CD4-positive, CD25-positive, alpha-beta regulatory T cell (primary cell): Measurements from ENCODE around the gene CARNS1. TPM values are rescaled to one million over a fixed set of nuclear protein-coding genes. Genes with fewer than 3 reads are reported as not detected.
"Not testable (repeated sequence)": the region's sequence is repeated elsewhere in the genome, so short reads cannot be mapped to it uniquely, and the experiment has no call there.

Experiments
- ATAC-seq, 2 donors: fragments of 150-1000 bp; cut with Tn5 transposase; one replicate each; pipeline ENCODE4 v1.10.0; 2021; ENCODE audit warnings: low read depth in 2 of 2, moderate number of reproducible peaks in 2 of 2, moderate library complexity in 1 of 2
- DNase-seq, 3 donors: peaks; one replicate each; pipeline versions ENCODE4 v3.0.0 to v3.0.0-alpha.2; 2012 to 2022; ENCODE audit warnings: mixed read lengths in 1 of 3
- H3K27ac ChIP-seq: one replicate; pipeline ENCODE4 v1.7.0; 2013; ENCODE audit warnings: mild to moderate bottlenecking, low read length; ENCODE audit not compliant: insufficient read depth, poor library complexity, severe bottlenecking
- H3K27me3 ChIP-seq: one replicate; pipeline ENCODE4 v1.7.0; 2013; ENCODE audit warnings: low read length; ENCODE audit not compliant: control insufficient read depth, insufficient read depth
- H3K36me3 ChIP-seq: one replicate; pipeline ENCODE4 v1.7.0; 2013; ENCODE audit warnings: mild to moderate bottlenecking, low read length, moderate library complexity; ENCODE audit not compliant: control insufficient read depth, insufficient read depth
- H3K4me1 ChIP-seq: 2 replicates; pipeline ENCODE4 v1.7.0; 2013; ENCODE audit warnings: mild to moderate bottlenecking, low read length; ENCODE audit not compliant: insufficient read depth, control insufficient read depth, poor library complexity, severe bottlenecking
- H3K4me3 ChIP-seq: one replicate; pipeline ENCODE4 v1.7.0; 2013; ENCODE audit warnings: low read depth, mild to moderate bottlenecking, low read length, moderate library complexity
- H3K9me3 ChIP-seq, 2 experiments: 1 replicate in 1 of 2; 2 replicates in 1 of 2; pipeline ENCODE4 v1.7.0; 2013; ENCODE audit warnings: low read length in 2 of 2, mild to moderate bottlenecking in 1 of 2, moderate library complexity in 1 of 2; ENCODE audit not compliant: control insufficient read depth in 2 of 2
- H3K27ac Mint-ChIP-seq, 3 donors: one replicate each; pipeline ENCODE4 v1.8.0; 2020 to 2022; ENCODE audit warnings: mild to moderate bottlenecking in 3 of 3, mixed read lengths in 3 of 3, moderate library complexity in 2 of 3
- H3K27me3 Mint-ChIP-seq: one replicate; pipeline ENCODE4 v1.8.0; 2022; ENCODE audit warnings: mild to moderate bottlenecking, mixed read lengths
- H3K36me3 Mint-ChIP-seq: one replicate; pipeline ENCODE4 v1.8.0; 2020; ENCODE audit warnings: mixed read lengths
- H3K4me1 Mint-ChIP-seq, 4 donors: one replicate each; pipeline ENCODE4 v1.8.0; 2020 to 2022; ENCODE audit warnings: mixed read lengths in 4 of 4, mild to moderate bottlenecking in 1 of 4
- H3K4me3 Mint-ChIP-seq, 4 donors: one replicate each; pipeline ENCODE4 v1.8.0; 2020 to 2022; ENCODE audit warnings: mild to moderate bottlenecking in 4 of 4, mixed read lengths in 4 of 4, moderate library complexity in 3 of 4
- H3K9me3 Mint-ChIP-seq, 7 donors: one replicate each; pipeline ENCODE4 v1.8.0; 2020 to 2022; ENCODE audit warnings: mixed read lengths in 7 of 7, mild to moderate bottlenecking in 3 of 7, moderate library complexity in 2 of 7
- polyA plus RNA-seq, 4 donors: library from polyadenylated mRNA; unstranded; fragments of 300-500 nt; fragmentation: Illumina TruSeq; gene quantifications; one replicate each; pipeline ENCODE4 v1.2.3, GENCODE V29; 2021
- total RNA-seq: library from RNA; stranded (reverse); gene quantifications from one replicate; pipeline ENCODE4 v1.2.3, GENCODE V29; 2022

Gene CARNS1
- total and polyA plus RNA-seq, 5 donors from 2014 or later: 0.63 to 7.8 (median 1.3) TPM

GRCh38 chr11:67401495-67402191 lies 13.8 kb upstream of the CARNS1 start, which contains the start of gene PPP1CA:
PPP1CA (minus strand) TSS chr11:67401858; CDS start chr11:67401782, 76 bp downstream.
- peaks cover 0 to 81% (median 29%) of the 10 kb centered on the region in 4 donors for H3K4me1 Mint-ChIP-seq
- H3K27ac Mint-ChIP-seq: peak within 1 kb of the TSS; percentile 84 to 95 (median 92)
- Histone ChIP-seq H3K27ac (peak within 1 kb of the TSS; percentile 87), H3K36me3 (peaks cover 37% of the 10 kb centered on the region), H3K4me1 (peaks cover 86% of the 10 kb centered on the region), H3K4me3 (peak within 1 kb of the TSS; percentile 93), H3K27me3 (no peaks in the 10 kb centered on the region), H3K9me3 (no peaks in the 10 kb centered on the region)
- H3K4me3 Mint-ChIP-seq: peak within 1 kb of the TSS; percentile 94 to 99 (median 97)
- no peaks in the 10 kb centered on the region for H3K9me3 Mint-ChIP-seq
- H3K36me3 Mint-ChIP-seq: peaks cover 12% of the 10 kb centered on the region
- DNase-seq: peak; percentile 86 to 91 (median 91)
- ATAC-seq: peak; percentile 69 to 75
- peaks cover 6% of the 10 kb centered on the region for H3K27me3 Mint-ChIP-seq

DNA sequence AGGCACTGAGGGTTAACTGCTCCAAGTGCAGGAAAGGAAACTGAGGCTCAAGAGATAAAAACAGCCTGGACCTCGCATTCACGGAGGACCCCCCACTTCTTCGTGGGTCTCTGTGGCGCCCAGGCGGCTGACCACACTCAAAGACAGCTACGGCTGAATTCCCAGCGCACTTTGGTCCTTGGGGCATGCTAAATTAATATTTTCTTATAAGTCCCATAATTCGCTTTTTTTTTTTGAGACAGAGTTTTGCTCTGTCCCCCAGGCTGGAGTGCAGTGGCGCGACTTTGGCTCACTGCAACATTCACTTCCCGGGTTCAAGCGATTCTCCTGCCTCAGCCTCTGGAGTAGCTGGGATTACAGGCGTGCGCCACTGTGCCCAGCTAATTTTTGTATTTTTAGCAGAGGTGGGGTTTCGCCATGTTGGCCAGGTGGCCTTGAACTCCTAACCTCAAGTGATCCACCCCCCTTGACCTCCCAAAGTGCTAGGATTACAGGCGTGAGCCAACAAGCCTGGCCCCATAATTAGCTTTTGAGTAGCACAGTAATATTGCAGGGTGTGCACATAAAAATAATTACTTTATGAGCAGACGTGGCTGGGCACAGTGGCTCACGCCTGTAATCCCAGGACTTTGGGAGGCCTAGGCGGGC lies 13.2 kb upstream of the CARNS1 start:
- peaks cover 4 to 80% (median 30%) of the 10 kb centered on the region in 4 donors for H3K4me1 Mint-ChIP-seq
- H3K4me1 ChIP-seq: peaks cover 86% of the 10 kb centered on the region
- DNase-seq, H3K27me3 ChIP-seq, ATAC-seq, H3K9me3 ChIP-seq, H3K27me3 Mint-ChIP-seq, H3K9me3 Mint-ChIP-seq: not testable (repeated sequence)
- peaks cover 41% of the 10 kb centered on the region for H3K36me3 ChIP-seq
- H3K27ac Mint-ChIP-seq: peak overlapping the region; percentile 83 to 95 (median 92)
- H3K4me3 Mint-ChIP-seq: peak overlapping the region; percentile 94 to 99 (median 97)
- peak overlapping the region; percentile 93 for H3K4me3 ChIP-seq
- H3K36me3 Mint-ChIP-seq: peaks cover 17% of the 10 kb centered on the region
- peak overlapping the region; percentile 87 for H3K27ac ChIP-seq

- DNase-seq, H3K9me3 Mint-ChIP-seq, H3K27me3 ChIP-seq, H3K9me3 ChIP-seq, H3K27me3 Mint-ChIP-seq, ATAC-seq: not testable (repeated sequence)
- Histone ChIP-seq H3K27ac (peak overlapping the region; percentile 87), H3K36me3 (peaks cover 33% of the 10 kb centered on the region), H3K4me1 (peaks cover 86% of the 10 kb centered on the region), H3K4me3 (peak overlapping the region; percentile 93)
- peaks cover 12 to 80% (median 33%) of the 10 kb centered on the region in 4 donors for H3K4me1 Mint-ChIP-seq
- H3K27ac Mint-ChIP-seq: peak overlapping the region; percentile 94 to 98 (median 95)
- peak overlapping the region; percentile 97 to 99 (median 98) for H3K4me3 Mint-ChIP-seq
- H3K36me3 Mint-ChIP-seq: peaks cover 19% of the 10 kb centered on the region
These were observed 12.4 kb upstream of the CARNS1 start for GRCh38 chr11:67403085-67403484.

GRCh38 chr11:67404515-67405195 lies 10.8 kb upstream of the CARNS1 start:
- no peak for ATAC-seq
- peaks cover 6% of the 10 kb centered on the region for H3K27me3 Mint-ChIP-seq

GRCh38 chr11:67405196-67405567 lies 10.3 kb upstream of the CARNS1 start:
- peak overlapping the region; percentile 88 to 98 (median 95) for H3K27ac Mint-ChIP-seq
- peaks cover 15 to 80% (median 37%) of the 10 kb centered on the region in 4 donors for H3K4me1 Mint-ChIP-seq
- H3K4me1 ChIP-seq: peaks cover 87% of the 10 kb centered on the region
- peaks cover 22% of the 10 kb centered on the region for H3K36me3 ChIP-seq
- H3K9me3 ChIP-seq: no peaks in the 10 kb centered on the region
- H3K27ac ChIP-seq: peak overlapping the region; percentile 87
- H3K4me3 Mint-ChIP-seq: peak overlapping the region; percentile 97 to 99 (median 98)
- DNase-seq: no peak
- no peaks in the 10 kb centered on the region for H3K27me3 ChIP-seq
- peak overlapping the region; percentile 93 for H3K4me3 ChIP-seq
- H3K9me3 Mint-ChIP-seq: no peaks in the 10 kb centered on the region
- no peak for ATAC-seq
- H3K27me3 Mint-ChIP-seq: peaks cover 6% of the 10 kb centered on the region
- H3K36me3 Mint-ChIP-seq: peaks cover 26% of the 10 kb centered on the region

More at GRCh38 chr11:67404515-67405195, 10.8 kb upstream of the CARNS1 start:
- Mint-ChIP-seq H3K4me1 (peaks cover 15 to 80% (median 37%) of the 10 kb centered on the region in 4 donors), H3K9me3 (no peaks in the 10 kb centered on the region), H3K4me3 (peak overlapping the region; percentile 97 to 99 (median 98)), H3K36me3 (peaks cover 25% of the 10 kb centered on the region), H3K27ac (peak overlapping the region; percentile 95 to 98 (median 97))
- Histone ChIP-seq H3K27ac (peak overlapping the region; percentile 87), H3K9me3 (no peaks in the 10 kb centered on the region), H3K36me3 (peaks cover 21% of the 10 kb centered on the region), H3K4me1 (peaks cover 87% of the 10 kb centered on the region), H3K27me3 (no peaks in the 10 kb centered on the region), H3K4me3 (peak overlapping the region; percentile 93)
- DNase-seq: peak in 1 of 3 donors; percentile 83

- Mint-ChIP-seq H3K36me3 (peaks cover 23% of the 10 kb centered on the region), H3K27me3 (peaks cover 6% of the 10 kb centered on the region), H3K4me1 (peaks cover 15 to 80% (median 37%) of the 10 kb centered on the region in 4 donors), H3K4me3 (peak overlapping the region; percentile 97 to 99 (median 98)), H3K9me3 (no peaks in the 10 kb centered on the region), H3K27ac (peak overlapping the region; percentile 88 to 98 (median 95))
- peak overlapping the region; percentile 87 for H3K27ac ChIP-seq
- DNase-seq (no peak), ATAC-seq (no peak)
- H3K36me3 ChIP-seq: peaks cover 20% of the 10 kb centered on the region
- H3K4me3 ChIP-seq: peak overlapping the region; percentile 93
- no peaks in the 10 kb centered on the region for H3K27me3 ChIP-seq
- peaks cover 87% of the 10 kb centered on the region for H3K4me1 ChIP-seq
- no peaks in the 10 kb centered on the region for H3K9me3 ChIP-seq
These were observed 9.7 kb upstream of the CARNS1 start for GRCh38 chr11:67405688-67406339.

DNA sequence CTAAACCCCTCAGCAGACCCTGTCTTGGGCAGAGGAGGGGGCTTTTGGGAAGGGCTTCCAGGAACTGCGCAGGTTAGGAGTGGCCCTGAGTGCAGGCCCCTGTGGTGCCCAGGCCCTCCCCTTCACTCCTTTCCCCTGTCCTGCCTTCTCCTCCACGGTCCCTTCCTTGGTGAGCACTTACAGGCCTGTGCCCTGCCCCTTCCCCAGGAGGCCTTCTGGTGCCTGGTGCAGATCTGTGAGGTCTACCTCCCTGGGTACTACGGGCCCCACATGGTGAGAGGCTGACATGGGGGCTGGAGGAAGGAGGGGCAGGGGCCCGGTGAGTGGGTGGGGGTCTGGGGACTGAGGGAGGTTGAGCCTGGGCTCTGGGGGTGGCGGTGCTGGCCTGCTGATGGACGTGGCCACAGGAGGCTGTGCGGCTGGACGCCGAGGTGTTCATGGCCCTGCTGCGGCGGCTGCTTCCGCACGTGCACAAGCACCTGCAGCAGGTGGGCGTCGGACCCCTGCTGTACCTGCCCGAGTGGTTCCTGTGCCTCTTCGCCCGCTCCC lies 9.0 kb upstream of the CARNS1 start:
- H3K36me3 Mint-ChIP-seq: peaks cover 23% of the 10 kb centered on the region

More for the DNA sequence above, 9.0 kb upstream of the CARNS1 start:
- Histone ChIP-seq H3K36me3 (peaks cover 20% of the 10 kb centered on the region), H3K9me3 (no peaks in the 10 kb centered on the region), H3K4me3 (peak overlapping the region; percentile 93), H3K27me3 (no peaks in the 10 kb centered on the region), H3K27ac (peak overlapping the region; percentile 87), H3K4me1 (peaks cover 89% of the 10 kb centered on the region)
- H3K4me1 Mint-ChIP-seq: peaks cover 15 to 85% (median 40%) of the 10 kb centered on the region in 4 donors
- peaks cover 6% of the 10 kb centered on the region for H3K27me3 Mint-ChIP-seq
- H3K9me3 Mint-ChIP-seq: no peaks in the 10 kb centered on the region
- ATAC-seq (no peak), DNase-seq (no peak)
- peak overlapping the region; percentile 79 to 95 (median 88) for H3K27ac Mint-ChIP-seq
- peak overlapping the region; percentile 88 to 99 (median 96) for H3K4me3 Mint-ChIP-seq
